K562 (cell line): ENCODE measurements around the gene MED22. TPM values are rescaled to one million over a fixed set of nuclear protein-coding genes. Genes with fewer than 3 reads are reported as not detected.

Experiments
- ATAC-seq: fragments of 200-7000 bp; cut with Tn5 transposase; 3 replicates; pipeline ENCODE4 v1.9.1; 2020; ENCODE audit warnings: moderate library complexity
- BruUV-seq: library from RNA; stranded (reverse); fragments of 400-500 nt; replicated peaks from 2 replicates; lab custom pipeline; 2021; lab: Mats Ljungman, UMichigan
- CTCF ChIA-PET: fragments of 300-600 bp; formaldehyde crosslinking; extraction: SDS; loops from one replicate; lab custom pipeline; 2021; ENCODE audit warnings: low intra/inter-chr PET ratio; lab: Yijun Ruan, JAX
- POLR2A ChIA-PET: fragments of 300-600, 350-650 bp; sonication (Branson Sonifier 250); formaldehyde crosslinking; extraction: SDS; loops from one replicate; lab custom pipeline; 2021; ENCODE audit warnings: antibody characterized with exemption, inconsistent platforms; lab: Yijun Ruan, JAX
- DNase-seq, 4 experiments: peaks; one replicate each; pipeline versions ENCODE4 v3.0.0 to v3.0.0-alpha.2; 2011 to 2018; ENCODE audit warnings: low spot score in 3 of 4, mixed read lengths in 3 of 4; ENCODE audit errors: extremely low read depth in 1 of 4
- FAIRE-seq: peaks from 2 replicates; lab custom pipeline; 2011; peaks lifted over from hg19 to GRCh38; lab: Jason Lieb, UNC
- H2AFZ ChIP-seq: 2 replicates; pipeline ENCODE4 v1.6.0; 2011; ENCODE audit warnings: low read depth, low read length, control low read depth, inconsistent platforms
- H3K27ac ChIP-seq: fragments of 200-600 bp; 3 replicates; pipeline ENCODE4 v1.8.0; 2011; ENCODE audit warnings: low read depth, mild to moderate bottlenecking, control low read depth, inconsistent platforms, low read length, moderate library complexity, mixed read lengths; ENCODE audit errors: extremely low read depth
- H3K27me3 ChIP-seq, 2 experiments: fragments of 300-600 bp in 1 of 2; 2 replicates in 1 of 2; 3 replicates in 1 of 2; pipeline versions ENCODE4 v1.6.0 to v1.8.0; 2011; ENCODE audit warnings: inconsistent platforms in 2 of 2, low read length in 2 of 2, mild to moderate bottlenecking in 1 of 2, mixed read lengths in 1 of 2, moderate library complexity in 1 of 2; ENCODE audit not compliant: control insufficient read depth in 2 of 2, insufficient read depth in 2 of 2
- H3K36me3 ChIP-seq: fragments of 300-600 bp; 3 replicates; pipeline ENCODE4 v1.8.0; 2011; ENCODE audit warnings: mild to moderate bottlenecking, low read length, inconsistent platforms; ENCODE audit not compliant: control insufficient read depth, insufficient read depth
- H3K4me1 ChIP-seq, 2 experiments: fragments of 200-600 bp in 1 of 2; replicated peaks in 1 of 2; 2 replicates in 1 of 2; 3 replicates in 1 of 2; pipeline versions ENCODE4 v1.5.1 to v1.8.0; 2011; ENCODE audit warnings: inconsistent platforms in 2 of 2, low read length in 2 of 2, mild to moderate bottlenecking in 1 of 2, mixed read lengths in 1 of 2, moderate library complexity in 1 of 2; ENCODE audit not compliant: control insufficient read depth in 2 of 2, insufficient read depth in 2 of 2
- H3K4me2 ChIP-seq: 2 replicates; pipeline ENCODE4 v1.6.1; 2011; ENCODE audit warnings: low read length, control low read depth, inconsistent platforms, mixed read lengths; ENCODE audit not compliant: insufficient read depth
- H3K4me3 ChIP-seq: fragments of 200-600 bp; sonication (generic), shearing (Covaris generic); 2 replicates; pipeline ENCODE4 v1.5.1; 2016; ENCODE audit warnings: control low read depth, inconsistent platforms
- H3K79me2 ChIP-seq: fragments of 200-600 bp; 3 replicates; pipeline ENCODE4 v1.8.0; 2011; ENCODE audit warnings: low read length, inconsistent platforms; ENCODE audit not compliant: control insufficient read depth, insufficient read depth
- H3K9ac ChIP-seq, 2 experiments: 2 replicates each; pipeline versions ENCODE4 v1.6.0 to v1.6.1; 2011; ENCODE audit warnings: low read depth in 2 of 2, low read length in 2 of 2, control low read depth in 1 of 2, inconsistent platforms in 1 of 2, mild to moderate bottlenecking in 1 of 2, mixed read lengths in 1 of 2; ENCODE audit not compliant: insufficient read depth in 1 of 2
- H3K9me1 ChIP-seq: one replicate; pipeline ENCODE4 v1.6.0; 2011; ENCODE audit warnings: inconsistent platforms, mild to moderate bottlenecking, low read length, moderate library complexity; ENCODE audit not compliant: control insufficient read depth, insufficient read depth
- H3K9me3 ChIP-seq: replicated peaks from 2 replicates; pipeline ENCODE4 v1.5.1; 2011; ENCODE audit warnings: low read depth, low read length, inconsistent platforms; ENCODE audit not compliant: control insufficient read depth, insufficient read depth
- H4K20me1 ChIP-seq: replicated peaks from 2 replicates; pipeline ENCODE4 v1.6.1; 2011; ENCODE audit warnings: low read length, inconsistent platforms, mixed read lengths; ENCODE audit not compliant: control insufficient read depth, insufficient read depth
- BRCA1 ChIP-seq, 2 experiments: fragments of 450-650 bp in 1 of 2; sonication (generic) in 1 of 2; formaldehyde crosslinking in 1 of 2; IDR thresholded peaks; 2 replicates each; pipeline versions ENCODE4 v1.5.0 to v1.6.1; 2017 to 2020; ENCODE audit warnings: mild to moderate bottlenecking in 1 of 2, missing genetic modification reagents in 1 of 2
- ELF1 ChIP-seq: fragments of 200-800 bp; sonication (Bioruptor generic); IDR thresholded peaks from 2 replicates; pipeline ENCODE4 v1.6.1; 2016; ENCODE audit warnings: missing genetic modification characterization, missing compliant biosample characterization
- GATAD2A ChIP-seq: fragments of 450-650 bp; IDR thresholded peaks from 2 replicates; pipeline ENCODE4 v1.6.1; 2017
- MAFG ChIP-seq: fragments of 450-650 bp; conservative IDR thresholded peaks from 2 replicates; pipeline ENCODE4 v1.6.1; 2016; ENCODE audit warnings: missing genetic modification characterization, missing compliant biosample characterization
- NFXL1 ChIP-seq: fragments of 450-650 bp; formaldehyde crosslinking; IDR thresholded peaks from 2 replicates; pipeline ENCODE4 v1.4.0; 2021; ENCODE audit warnings: mild to moderate bottlenecking
- RBFOX2 ChIP-seq: fragments of 200-400 bp; formaldehyde crosslinking; IDR thresholded peaks from 2 replicates; pipeline ENCODE4 v1.6.1; 2017; ENCODE audit warnings: low read depth, mild to moderate bottlenecking, low read length, moderate library complexity
- RBM22 ChIP-seq: fragments of 200-400 bp; formaldehyde crosslinking; IDR thresholded peaks from 2 replicates; pipeline ENCODE4 v1.6.1; 2018; ENCODE audit warnings: low read length, low read depth; ENCODE audit not compliant: poor library complexity, severe bottlenecking
- TAF7 ChIP-seq: fragments of 450-650 bp; IDR thresholded peaks from 2 replicates; pipeline ENCODE4 v1.6.1; 2016; ENCODE audit warnings: missing genetic modification characterization, missing compliant biosample characterization
- TAF9B ChIP-seq: fragments of 450-650 bp; IDR thresholded peaks from 2 replicates; pipeline ENCODE4 v1.6.1; 2018; ENCODE audit warnings: mild to moderate bottlenecking; ENCODE audit not compliant: partially characterized antibody
- ZNF175 ChIP-seq: fragments of 200-800 bp; sonication (Bioruptor generic); IDR thresholded peaks from 2 replicates; pipeline ENCODE4 v1.6.1; 2016; ENCODE audit warnings: low read depth, mild to moderate bottlenecking, missing genetic modification characterization, missing compliant biosample characterization
- ZZZ3 ChIP-seq: fragments of 450-650 bp; IDR thresholded peaks from 2 replicates; pipeline ENCODE4 v1.6.1; 2016; ENCODE audit warnings: antibody characterized with exemption, mild to moderate bottlenecking, moderate library complexity
- WGBS: fragments of 100-300 bp; shearing (Covaris generic); methylation state at CpG from one replicate; pipeline ENCODE4 v1.1.6; 2016; ENCODE audit warnings: low coverage, mixed read lengths; ENCODE audit not compliant: insufficient coverage; ENCODE audit errors: missing lambda C conversion rate; 5-methylcytosine and 5-hydroxymethylcytosine counted together
- in situ Hi-C: fragments of 300-500 bp; cut with MboI; formaldehyde crosslinking; loops from 4 replicates; pipeline ENCODE4 v1.15.0; 2018; ENCODE audit warnings: inconsistent platforms, mixed read lengths
- intact Hi-C: fragments of 100-400 bp; cut with micrococcal nuclease; formaldehyde crosslinking; loops from 2 replicates; pipeline ENCODE4 v1.14.2; 2022
- polyA plus RNA-seq, 8 experiments: library from polyadenylated mRNA; depleted of rRNA in 4 of 8; stranded (reverse) in 5 of 8; unstranded in 3 of 8; fragments of >200 nt; fragmentation: Nextera tagmentation in 2 of 8; fragmentation: Illumina TruSeq in 1 of 8; extraction: Ambion mirVana in 2 of 8; extraction: Trizol in 1 of 8; gene quantifications; 2 replicates each; pipeline versions ENCODE4 v1.2.1 to v1.2.3, GENCODE V29; 2011 to 2014; ENCODE audit warnings: inconsistent platforms in 1 of 8, missing spikeins in 1 of 8
- total RNA-seq, 7 experiments: library from RNA; depleted of rRNA in 6 of 7; stranded (reverse); fragments of >200 nt in 6 of 7; fragmentation: Illumina TruSeq in 2 of 7; extraction: Trizol in 2 of 7; gene quantifications; 2 replicates each; pipeline versions ENCODE4 v1.2.1 to v1.2.3, GENCODE V29; 2011 to 2021; ENCODE audit warnings: low replicate concordance in 1 of 7
- TF ChIP-seq, protein P1 (sequence below): fragments of 450-650 bp; IDR thresholded peaks from 2 replicates; pipeline ENCODE4 v1.6.1; 2017; ENCODE audit warnings: antibody characterized with exemption
- TF ChIP-seq, protein P2 (sequence below): conservative IDR thresholded peaks from 2 replicates; pipeline ENCODE4 v1.6.1; 2011; ENCODE audit warnings: low read depth, mild to moderate bottlenecking, low read length; ENCODE audit not compliant: control insufficient read depth

The MED22 gene
- total and polyA plus RNA-seq, 9 of the 15 experiments (the other 6 are each of a cell fraction or from before 2014, with no cell fraction given): 0.73 to 35.6 (median 22.3) TPM

- 0 out of 2 replicates have a peak, but pooled peaks cover 1% of the 10 kb centered on the region for H3K9me3 ChIP-seq
- no peak for TF ChIP-seq TAF7
- no peak for TF ChIP-seq BRCA1 (IDR thresholded peaks at IDR 0.05)
- no peak for TF ChIP-seq BRCA1 (CRISPR knock-in tag; IDR thresholded peaks at IDR 0.05)
- peak; percentile 47 for TF ChIP-seq RBFOX2
- TF ChIP-seq ZNF175 (CRISPR knock-in tag): no peak
- TF ChIP-seq GATAD2A: no peak
- no peak for TF ChIP-seq MAFG (tag)
- TF ChIP-seq ZZZ3: no peak
- TF ChIP-seq NFXL1: no peak
- TF ChIP-seq, protein P1, sequence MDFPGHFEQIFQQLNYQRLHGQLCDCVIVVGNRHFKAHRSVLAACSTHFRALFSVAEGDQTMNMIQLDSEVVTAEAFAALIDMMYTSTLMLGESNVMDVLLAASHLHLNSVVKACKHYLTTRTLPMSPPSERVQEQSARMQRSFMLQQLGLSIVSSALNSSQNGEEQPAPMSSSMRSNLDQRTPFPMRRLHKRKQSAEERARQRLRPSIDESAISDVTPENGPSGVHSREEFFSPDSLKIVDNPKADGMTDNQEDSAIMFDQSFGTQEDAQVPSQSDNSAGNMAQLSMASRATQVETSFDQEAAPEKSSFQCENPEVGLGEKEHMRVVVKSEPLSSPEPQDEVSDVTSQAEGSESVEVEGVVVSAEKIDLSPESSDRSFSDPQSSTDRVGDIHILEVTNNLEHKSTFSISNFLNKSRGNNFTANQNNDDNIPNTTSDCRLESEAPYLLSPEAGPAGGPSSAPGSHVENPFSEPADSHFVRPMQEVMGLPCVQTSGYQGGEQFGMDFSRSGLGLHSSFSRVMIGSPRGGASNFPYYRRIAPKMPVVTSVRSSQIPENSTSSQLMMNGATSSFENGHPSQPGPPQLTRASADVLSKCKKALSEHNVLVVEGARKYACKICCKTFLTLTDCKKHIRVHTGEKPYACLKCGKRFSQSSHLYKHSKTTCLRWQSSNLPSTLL: no peak
- TF ChIP-seq, protein P2, sequence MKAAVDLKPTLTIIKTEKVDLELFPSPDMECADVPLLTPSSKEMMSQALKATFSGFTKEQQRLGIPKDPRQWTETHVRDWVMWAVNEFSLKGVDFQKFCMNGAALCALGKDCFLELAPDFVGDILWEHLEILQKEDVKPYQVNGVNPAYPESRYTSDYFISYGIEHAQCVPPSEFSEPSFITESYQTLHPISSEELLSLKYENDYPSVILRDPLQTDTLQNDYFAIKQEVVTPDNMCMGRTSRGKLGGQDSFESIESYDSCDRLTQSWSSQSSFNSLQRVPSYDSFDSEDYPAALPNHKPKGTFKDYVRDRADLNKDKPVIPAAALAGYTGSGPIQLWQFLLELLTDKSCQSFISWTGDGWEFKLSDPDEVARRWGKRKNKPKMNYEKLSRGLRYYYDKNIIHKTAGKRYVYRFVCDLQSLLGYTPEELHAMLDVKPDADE: no peak
- no peak for TF ChIP-seq ELF1 (tag)
- peak; percentile 0 for TF ChIP-seq RBM22
- TF ChIP-seq TAF9B: no peak
- H3K27me3 ChIP-seq: no peaks in the 10 kb centered on the region; a peak in 1 of 5 replicates
- H2AFZ ChIP-seq: no peak overlapping the region
- ChIA-PET CTCF (no interaction called here), POLR2A (interaction anchor here (0.7 kb wide), 2 partner anchors 15 to 130 kb away, joined by 3 read pairs; partner anchors contain the start of genes MED22 and RPL7A)
- peaks cover 6 to 42% of the 10 kb centered on the region in 2 experiments; a peak in 4 of 5 replicates for H3K4me1 ChIP-seq
- peaks cover 52% of the 10 kb centered on the region for H3K36me3 ChIP-seq
- WGBS: 100% methylated on average over 9 of the region's 20 CpGs
- intact Hi-C loops (no loop called here), in situ Hi-C loops (loop anchor here (5.0 kb wide), 1 partner anchor 145 kb away; no protein-coding TSS in a partner anchor)
- peak in 1 of 4 experiments; percentile 0 for DNase-seq
- no peak for FAIRE-seq
- H3K4me3 ChIP-seq: no peak overlapping the region
- no peaks in the 10 kb centered on the region for H3K9me1 ChIP-seq
- no peak for ATAC-seq
- peak overlapping the region in 1 of 2 experiments; percentile 37; a peak in 1 of 4 replicates for H3K9ac ChIP-seq
- peaks cover 4% of the 10 kb centered on the region; the same call in 1 of the 2 replicates for H4K20me1 ChIP-seq
- no peak overlapping the region for H3K27ac ChIP-seq
- H3K4me2 ChIP-seq: no peak overlapping the region
- peaks cover 39% of the 10 kb centered on the region for H3K79me2 ChIP-seq
- BruUV-seq: no TSS peak
Measured at GRCh38 chr9:133332381-133332730, 15.6 kb downstream of the MED22 start.
